Effector memory CD4-positive, alpha-beta T cell (primary cell): ENCODE results near the gene MOGAT1.
"Not testable (repeated sequence)": the region's sequence is repeated elsewhere in the genome, so short reads cannot be mapped to it uniquely, and the experiment has no call there.

Source experiments
- DNase-seq, 3 donors: peaks; one replicate each; pipeline ENCODE4 v3.0.0-alpha.2; 2020
- H3K27ac ChIP-seq: 2 replicates; pipeline ENCODE4 v1.7.0; 2013; ENCODE audit warnings: mild to moderate bottlenecking, low read length, moderate library complexity; ENCODE audit not compliant: insufficient read depth, poor library complexity, severe bottlenecking
- H3K27me3 ChIP-seq: replicated peaks from 2 replicates; pipeline ENCODE4 v1.7.0; 2013; ENCODE audit warnings: mild to moderate bottlenecking, low read length; ENCODE audit not compliant: insufficient read depth, control insufficient read depth, poor library complexity, severe bottlenecking
- H3K36me3 ChIP-seq: 2 replicates; pipeline ENCODE4 v1.7.0; 2013; ENCODE audit warnings: mild to moderate bottlenecking, low read length, moderate library complexity; ENCODE audit not compliant: control insufficient read depth, insufficient read depth
- H3K4me1 ChIP-seq: 2 replicates; pipeline ENCODE4 v1.7.0; 2013; ENCODE audit warnings: low read length, mild to moderate bottlenecking; ENCODE audit not compliant: control insufficient read depth, insufficient read depth, poor library complexity, severe bottlenecking
- H3K4me3 ChIP-seq: 2 replicates; pipeline ENCODE4 v1.7.0; 2013; ENCODE audit warnings: low read length, low read depth, mild to moderate bottlenecking; ENCODE audit not compliant: insufficient read depth, poor library complexity, severe bottlenecking
- H3K9me3 ChIP-seq: 2 replicates; pipeline ENCODE4 v1.7.0; 2013; ENCODE audit warnings: mild to moderate bottlenecking, low read length, moderate library complexity; ENCODE audit not compliant: control insufficient read depth

MOGAT1 gene

GRCh38 chr2:222751821-222752719 is 80.6 kb downstream of the MOGAT1 start:
- H3K9me3 ChIP-seq: no peaks in the 10 kb centered on the region
- no peaks in the 10 kb centered on the region for H3K36me3 ChIP-seq
- no peaks in the 10 kb centered on the region for H3K27me3 ChIP-seq
- no peak for DNase-seq
- no peak overlapping the region for H3K4me3 ChIP-seq
- H3K27ac ChIP-seq: no peak overlapping the region
- H3K4me1 ChIP-seq: no peaks in the 10 kb centered on the region

GRCh38 chr2:222752746-222753145 is 81.3 kb downstream of the MOGAT1 start:
- Histone ChIP-seq H3K4me1 (no peaks in the 10 kb centered on the region), H3K27me3 (no peaks in the 10 kb centered on the region), H3K9me3 (no peaks in the 10 kb centered on the region), H3K4me3 (no peak overlapping the region), H3K27ac (no peak overlapping the region), H3K36me3 (no peaks in the 10 kb centered on the region)
- DNase-seq: no peak

DNA sequence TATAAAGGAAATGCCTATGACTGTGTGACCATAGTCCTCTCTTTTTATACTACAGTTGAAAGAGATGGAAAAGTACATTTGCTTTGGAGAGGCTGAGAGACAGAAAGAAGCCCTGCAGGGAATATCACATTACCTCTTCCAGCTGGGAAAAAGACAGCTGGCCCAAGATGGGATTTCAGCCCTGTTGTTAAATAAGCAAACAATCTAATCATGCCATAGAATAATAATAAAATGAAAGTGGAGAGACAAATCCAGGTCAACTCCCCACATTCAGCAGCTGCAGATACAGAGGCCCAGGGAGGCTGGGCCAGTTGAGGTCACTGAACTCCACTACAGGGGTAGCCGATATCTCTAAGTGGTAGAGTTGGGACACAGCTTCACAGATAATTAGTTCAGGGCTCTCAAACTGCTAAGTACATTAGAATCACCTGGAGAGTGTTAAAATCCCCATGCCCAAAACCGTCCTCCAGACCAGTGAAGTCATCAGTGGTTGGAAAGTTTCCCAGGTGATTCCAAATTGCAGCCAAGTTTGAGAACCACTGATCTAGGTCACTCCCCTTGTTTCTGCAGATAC is 81.9 kb downstream of the MOGAT1 start:
- H3K9me3 ChIP-seq: no peaks in the 10 kb centered on the region
- no peak overlapping the region for H3K27ac ChIP-seq
- no peak overlapping the region for H3K4me3 ChIP-seq
- DNase-seq: no peak
- no peaks in the 10 kb centered on the region for H3K4me1 ChIP-seq
- no peaks in the 10 kb centered on the region for H3K36me3 ChIP-seq
- H3K27me3 ChIP-seq: no peaks in the 10 kb centered on the region

DNA sequence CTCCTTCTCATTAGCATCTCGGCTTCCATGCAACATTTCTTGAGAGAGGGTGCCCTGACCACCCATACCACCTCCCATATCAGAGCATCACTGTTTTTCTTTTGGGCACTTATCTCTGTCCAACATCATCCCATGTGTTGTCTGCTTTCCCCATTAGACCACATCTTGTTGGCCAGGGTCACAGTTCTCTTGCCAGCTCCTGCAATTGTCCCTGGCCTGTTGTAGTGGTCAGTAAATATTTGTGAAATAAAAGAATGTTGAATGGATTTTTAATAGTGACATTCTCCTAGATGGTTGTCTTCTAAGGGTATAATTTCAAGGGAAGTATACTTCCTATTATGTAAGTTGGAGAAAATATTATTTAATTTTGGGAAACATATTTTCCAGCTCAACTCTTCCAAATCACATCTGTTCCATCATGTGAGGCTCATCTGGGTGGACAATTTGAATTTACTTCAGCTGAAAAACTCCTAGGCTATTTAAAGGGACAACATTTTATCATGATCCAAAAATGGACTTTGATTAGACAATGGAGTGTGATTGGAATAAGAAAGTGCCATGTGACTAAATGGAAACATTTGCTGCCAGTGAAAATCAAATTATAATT is 83.0 kb downstream of the MOGAT1 start:
- Histone ChIP-seq H3K9me3 (no peaks in the 10 kb centered on the region), H3K4me1 (no peaks in the 10 kb centered on the region), H3K27me3 (no peaks in the 10 kb centered on the region), H3K36me3 (no peaks in the 10 kb centered on the region), H3K27ac (no peak overlapping the region), H3K4me3 (no peak overlapping the region)
- no peak for DNase-seq

DNA sequence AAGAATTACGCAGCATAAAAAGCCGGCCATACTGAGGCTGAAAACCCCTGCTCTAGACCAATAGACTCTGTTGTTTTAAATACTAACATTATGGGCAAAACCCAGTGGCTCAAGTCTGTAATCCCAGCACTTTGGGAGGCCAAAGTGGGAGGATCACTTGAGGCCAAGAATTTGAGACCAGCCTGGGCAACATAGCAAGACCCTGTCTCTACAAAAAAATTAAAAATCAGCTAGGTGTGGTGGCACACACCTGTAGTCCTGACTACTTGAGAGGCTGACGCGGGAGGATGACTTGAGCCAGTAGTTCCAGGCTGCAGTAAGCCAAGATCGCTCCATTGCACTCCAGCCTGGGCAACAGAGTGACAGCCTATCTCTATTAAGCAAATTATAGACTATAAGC is 84.1 kb downstream of the MOGAT1 start:
- H3K27ac ChIP-seq, H3K9me3 ChIP-seq, H3K36me3 ChIP-seq, H3K4me3 ChIP-seq, DNase-seq, H3K27me3 ChIP-seq, H3K4me1 ChIP-seq: not testable (repeated sequence)

GRCh38 chr2:222756362-222756831 is 84.9 kb downstream of the MOGAT1 start:
- Histone ChIP-seq H3K4me3 (no peak overlapping the region), H3K27ac (no peak overlapping the region), H3K36me3 (no peaks in the 10 kb centered on the region), H3K4me1 (no peaks in the 10 kb centered on the region), H3K9me3 (no peaks in the 10 kb centered on the region), H3K27me3 (no peaks in the 10 kb centered on the region)
- no peak for DNase-seq

DNA sequence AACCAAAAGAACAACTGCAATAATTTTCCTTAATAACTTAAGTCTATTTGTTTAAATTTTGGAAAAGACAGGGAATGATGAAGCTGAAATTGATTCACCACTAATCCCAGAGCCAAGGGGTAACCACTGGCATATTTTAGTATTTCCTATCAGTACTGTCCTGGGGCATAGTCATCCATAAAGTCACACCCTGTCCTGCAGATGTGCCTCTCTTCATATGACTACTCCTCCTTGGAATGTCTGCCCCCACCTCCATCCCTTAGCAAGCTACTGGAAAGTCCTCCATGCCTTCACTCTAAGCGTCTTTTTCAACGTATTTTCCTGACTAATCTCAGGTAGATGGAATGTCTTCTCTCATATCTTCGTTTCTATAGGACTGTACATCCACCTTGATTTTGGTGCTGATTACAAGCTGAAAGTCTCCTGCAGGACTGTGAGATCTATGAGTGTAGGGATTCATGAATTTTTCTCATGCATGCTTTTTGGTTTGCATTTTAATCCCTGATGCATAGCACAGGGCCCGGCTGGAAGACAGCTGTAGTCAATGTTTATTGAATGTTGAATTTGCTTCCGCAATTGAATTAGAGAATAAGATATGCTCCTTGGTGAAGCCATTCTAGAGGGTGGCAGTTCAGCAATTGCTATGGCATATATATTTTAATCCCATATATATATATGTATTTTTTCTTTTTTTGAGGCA is 85.6 kb downstream of the MOGAT1 start:
- Histone ChIP-seq H3K27ac (no peak overlapping the region), H3K36me3 (no peaks in the 10 kb centered on the region), H3K4me3 (no peak overlapping the region), H3K27me3 (no peaks in the 10 kb centered on the region), H3K4me1 (no peaks in the 10 kb centered on the region), H3K9me3 (no peaks in the 10 kb centered on the region)
- DNase-seq: no peak
